Epithelial cell of proximal tubule (primary cell): Measurements from ENCODE around the gene CLCF1. TPM values are rescaled to one million over a fixed set of nuclear protein-coding genes. Genes with fewer than 3 reads are reported as not detected.

ENCODE experiments used
- DNase-seq: peaks from one replicate; pipeline ENCODE4 v3.0.0-alpha.2; 2011; ENCODE audit warnings: low read depth
- H3K4me3 ChIP-seq: 2 replicates; pipeline ENCODE4 v1.5.1; 2011; ENCODE audit warnings: low read depth, mild to moderate bottlenecking, low read length
- CTCF ChIP-seq: conservative IDR thresholded peaks from 2 replicates; pipeline ENCODE4 v1.5.1; 2012; ENCODE audit warnings: low read depth, mild to moderate bottlenecking, low read length
- total RNA-seq: library from RNA; depleted of rRNA; stranded (reverse); fragments of >200 nt; gene quantifications from 2 replicates; pipeline ENCODE4 v1.2.3, GENCODE V29; 2015

The CLCF1 gene
- total RNA-seq, 1 donor from 2014 or later, result 44.6 TPM

DNA sequence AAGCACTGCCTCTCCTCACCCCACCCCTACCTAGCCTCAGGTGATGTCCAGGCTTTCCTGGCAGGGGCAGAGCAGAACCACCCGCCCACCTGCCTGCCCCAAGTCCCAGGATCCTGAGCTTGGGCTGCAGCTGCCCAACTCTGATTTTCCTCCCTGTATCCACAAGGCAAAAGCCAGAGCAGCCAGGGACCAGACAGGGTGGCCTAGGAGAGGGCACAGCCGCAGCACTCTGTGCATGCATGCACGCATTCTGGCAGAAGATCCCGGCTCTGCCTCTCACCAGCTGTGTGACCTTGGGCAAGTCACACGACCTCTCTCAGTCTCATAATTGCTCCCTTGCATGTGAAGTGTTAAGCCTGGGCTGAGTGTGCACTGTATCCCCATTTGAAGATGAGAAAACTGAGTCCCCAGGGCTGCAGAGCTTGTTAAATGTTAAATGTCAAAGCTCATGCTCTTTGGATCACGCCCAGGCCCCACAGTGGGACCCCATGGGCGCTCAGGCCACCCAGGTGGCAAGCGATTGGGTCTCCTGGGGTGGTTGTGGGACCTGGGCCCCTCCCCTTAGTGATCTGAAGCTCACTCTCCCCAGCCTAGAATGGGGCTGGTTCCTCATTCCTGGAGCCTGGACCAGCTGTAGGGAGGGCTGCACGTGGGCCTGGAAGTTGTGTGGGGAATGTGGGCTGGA is 39.2 kb upstream of the CLCF1 start:
- no peak overlapping the region for H3K4me3 ChIP-seq
- no peak for DNase-seq
- TF ChIP-seq CTCF, result no peak

DNA sequence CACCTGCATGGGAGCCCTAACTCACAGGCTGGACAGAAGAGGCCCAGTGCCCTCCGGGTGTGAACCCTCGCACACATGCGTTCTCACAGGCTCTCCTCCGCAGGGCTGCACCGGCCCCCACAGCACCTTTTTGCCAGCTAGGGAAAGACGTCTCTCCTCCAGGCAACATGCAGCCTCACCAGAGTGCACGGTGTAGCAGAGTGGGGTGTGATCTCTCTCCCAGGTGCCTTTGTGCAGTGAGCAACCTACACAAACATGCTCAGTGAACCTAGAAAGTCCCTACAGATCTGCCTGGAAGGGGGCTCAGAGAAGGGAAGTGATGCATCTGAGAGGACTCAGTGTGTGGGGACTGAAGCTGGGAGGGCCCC is 38.4 kb upstream of the CLCF1 start:
- TF ChIP-seq CTCF, result no peak
- DNase-seq, result no peak
- no peak overlapping the region for H3K4me3 ChIP-seq

DNA sequence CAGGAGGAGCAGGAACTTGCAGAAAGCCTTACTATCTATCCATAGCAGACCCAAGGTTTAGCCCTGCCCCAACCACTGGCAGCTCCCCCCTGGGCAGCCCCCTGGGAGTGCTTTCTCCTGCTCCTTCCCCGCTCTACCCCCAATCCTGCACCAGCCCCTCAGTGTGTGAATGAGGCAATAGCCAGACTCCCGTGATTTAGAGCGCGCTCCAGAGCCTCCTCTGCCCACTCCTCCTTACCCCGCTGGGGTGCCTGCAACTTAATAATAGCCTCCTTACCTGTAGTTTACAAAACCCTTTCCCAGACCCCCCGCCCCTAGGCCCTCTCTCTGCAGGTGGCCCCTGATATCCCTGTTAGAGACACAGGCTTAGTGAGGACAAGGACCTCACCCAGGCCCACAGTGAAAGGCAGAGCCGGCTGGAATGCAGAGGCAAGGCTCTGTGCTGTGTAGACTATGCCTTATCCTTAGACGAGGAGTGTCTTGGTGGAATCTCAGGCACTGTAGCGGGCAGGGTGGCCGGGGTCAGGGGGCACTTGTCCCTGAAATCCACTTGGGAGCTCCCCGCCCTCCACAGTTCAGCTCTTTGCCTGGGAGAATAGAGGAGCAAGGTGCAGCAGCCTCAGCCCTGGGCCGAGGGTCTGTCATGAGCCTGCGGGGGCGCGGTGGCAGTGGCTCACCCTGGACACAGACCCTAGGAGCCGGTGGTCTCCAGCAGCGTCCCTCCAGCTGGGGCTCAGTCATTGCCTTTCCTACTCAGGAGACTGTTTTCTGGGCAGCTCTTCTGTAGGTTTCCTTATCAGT is 37.8 kb upstream of the CLCF1 start:
- no peak for DNase-seq
- TF ChIP-seq CTCF, result no peak
- no peak overlapping the region for H3K4me3 ChIP-seq

DNA sequence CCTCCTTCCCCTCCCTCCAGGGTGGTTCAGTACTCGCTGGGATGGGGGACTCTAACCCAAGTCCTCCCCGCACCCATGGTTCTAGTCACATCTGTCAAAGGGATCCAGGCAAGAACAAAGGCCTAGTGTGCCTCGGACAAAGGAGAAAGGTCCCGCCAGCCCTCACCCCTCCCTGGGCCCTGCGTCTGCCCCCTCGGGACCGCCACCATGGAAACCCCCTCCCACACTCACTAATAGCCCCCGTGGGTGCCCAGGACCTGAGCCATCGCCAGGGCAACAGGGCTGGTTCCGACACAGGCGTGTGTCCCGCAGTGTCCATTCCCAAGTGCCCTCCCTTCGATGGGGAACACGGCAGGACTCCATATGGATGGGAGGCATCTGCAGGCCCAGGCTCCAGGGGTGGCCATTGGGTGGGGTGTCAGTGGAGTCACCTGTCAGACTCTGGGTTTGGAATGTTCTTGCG is 37.0 kb upstream of the CLCF1 start:
- DNase-seq, result no peak

DNA sequence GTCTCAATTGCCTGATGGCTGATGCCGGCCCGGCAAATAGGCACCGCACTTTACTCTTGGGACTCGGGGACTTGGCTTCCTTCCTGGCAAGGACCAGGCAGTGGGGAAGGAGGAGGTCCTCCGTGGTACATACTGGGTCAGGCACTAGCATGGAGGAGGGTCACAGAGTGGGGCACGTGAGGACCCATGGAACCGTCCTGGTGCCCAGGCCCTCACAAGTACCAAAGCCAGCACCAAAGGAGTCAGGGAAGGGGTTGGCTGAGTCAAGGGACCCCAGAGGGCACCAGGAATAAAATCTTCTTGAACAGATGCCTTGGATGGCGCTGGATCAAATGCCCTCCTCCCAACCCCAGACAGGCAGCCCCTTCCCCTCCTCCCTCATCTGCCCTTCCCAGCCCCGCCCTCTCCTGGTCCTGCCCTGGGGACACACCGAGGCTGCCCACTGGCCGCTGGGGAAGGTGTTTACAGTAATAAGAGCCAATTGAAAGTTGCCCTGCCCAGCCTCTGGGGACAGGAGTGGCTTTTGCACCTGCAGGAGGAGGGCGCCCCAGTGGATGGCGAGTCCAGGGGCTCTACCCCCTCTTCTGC is 36.5 kb upstream of the CLCF1 start:
- H3K4me3 ChIP-seq, result no peak overlapping the region
- no peak for TF ChIP-seq CTCF
- DNase-seq, result no peak

More for the DNA sequence above, 37.0 kb upstream of the CLCF1 start:
- no peak overlapping the region for H3K4me3 ChIP-seq
- no peak for TF ChIP-seq CTCF

DNA sequence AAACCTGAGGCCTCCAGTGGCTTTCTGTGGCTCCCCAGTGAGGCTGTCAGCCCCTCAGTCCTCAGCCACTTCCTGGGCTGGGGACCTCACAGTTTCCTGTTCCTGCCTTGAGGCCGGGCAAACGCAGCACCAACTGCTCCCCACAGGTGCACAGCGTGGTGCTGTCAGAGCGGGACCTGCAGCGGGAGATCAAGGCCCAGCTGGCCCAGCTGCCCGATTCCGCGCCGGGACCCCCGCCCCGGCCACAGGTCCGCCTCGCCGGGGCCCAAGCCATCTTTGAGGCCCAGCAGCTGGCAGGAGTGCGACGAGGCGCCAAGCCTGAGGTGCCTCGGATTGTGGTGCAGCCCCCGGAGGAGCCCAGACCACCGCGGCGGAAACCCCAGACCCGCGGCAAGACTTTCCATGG is 35.9 kb upstream of the CLCF1 start:
- no peak for DNase-seq
- no peak for TF ChIP-seq CTCF

More for the DNA sequence above, 35.9 kb upstream of the CLCF1 start:
- no peak overlapping the region for H3K4me3 ChIP-seq
